Measurements from ENCODE around the gene EHBP1L1. TPM values are rescaled to one million over a fixed set of nuclear protein-coding genes. Genes with fewer than 3 reads are reported as not detected.

EHBP1L1 gene
- total RNA-seq, 4 donors from 2014 or later: 87.3 to 186 (median 110) TPM

GRCh38 chr11:65574811-65575567 is 864 bp upstream of the EHBP1L1 start:
- Histone ChIP-seq H3K9me3 (no peaks in the 10 kb centered on the region), H3K27ac (peak overlapping the region; percentile 75 to 95 (median 94)), H3K27me3 (no peaks in the 10 kb centered on the region), H3K4me1 (peaks cover 0 to 77% (median 65%) of the 10 kb centered on the region in 4 donors), H3K36me3 (peaks cover 0 to 12% (median 3%) of the 10 kb centered on the region in 3 donors), H3K4me3 (peak overlapping the region; percentile 53 to 81 (median 60))
- DNase-seq (ENCODE audit: low spot score in 2 of 2): no peak
- TF ChIP-seq EP300 (IDR thresholded peaks at IDR 0.05): peak in 1 of 2 donors; percentile 27
- TF ChIP-seq CTCF (IDR thresholded peaks at IDR 0.05): no peak
- TF ChIP-seq POLR2A (IDR thresholded peaks at IDR 0.05): no peak
- WGBS, 2 donors: 24 to 25% methylated on average over 25 to 26 of the region's 28 CpGs

DNA sequence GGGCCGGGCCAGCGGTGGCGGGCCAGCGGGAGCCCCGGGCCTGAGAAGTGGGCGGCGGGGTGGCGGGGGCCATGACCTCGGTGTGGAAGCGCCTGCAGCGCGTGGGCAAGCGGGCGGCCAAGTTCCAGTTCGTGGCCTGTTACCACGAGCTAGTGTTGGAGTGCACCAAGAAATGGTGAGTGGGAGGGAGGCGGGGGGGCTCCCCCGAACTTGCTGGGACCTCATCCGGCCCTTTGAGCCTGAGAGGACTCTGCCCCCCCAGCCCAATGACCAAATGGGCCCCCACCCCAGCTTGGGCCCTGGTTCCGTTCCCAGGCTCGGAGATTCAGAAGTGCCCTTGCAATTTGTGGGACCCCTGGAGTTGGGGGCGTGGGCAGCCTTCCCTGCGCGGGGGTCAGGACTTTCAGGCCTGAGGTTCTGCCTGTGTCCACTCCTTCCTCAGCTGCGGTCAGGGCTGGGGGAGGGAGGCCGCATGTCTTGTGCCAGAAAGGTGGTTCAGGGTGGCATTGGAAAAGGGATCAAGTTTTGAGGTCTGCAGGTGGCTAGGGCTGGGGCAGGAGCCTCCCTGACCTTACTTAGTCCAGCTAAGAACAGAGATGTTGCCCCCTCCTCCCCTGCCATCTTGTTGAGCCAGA is 496 bp downstream of the EHBP1L1 start:
- Histone ChIP-seq H3K9me3 (no peaks in the 10 kb centered on the region), H3K27ac (peak overlapping the region; percentile 75 to 95 (median 94)), H3K27me3 (no peaks in the 10 kb centered on the region), H3K4me1 (peaks cover 0 to 68% (median 57%) of the 10 kb centered on the region in 4 donors), H3K36me3 (peaks cover 2 to 26% (median 15%) of the 10 kb centered on the region in 3 donors), H3K4me3 (peak overlapping the region; percentile 53 to 81 (median 59))
- DNase-seq (ENCODE audit: low spot score in 2 of 2): no peak
- TF ChIP-seq EP300 (IDR thresholded peaks at IDR 0.05) (no peak), CTCF (IDR thresholded peaks at IDR 0.05) (no peak), POLR2A (IDR thresholded peaks at IDR 0.05) (no peak)
- 0 to 5% methylated on average over 13 to 17 of the region's 26 CpGs for WGBS, 2 donors

DNA sequence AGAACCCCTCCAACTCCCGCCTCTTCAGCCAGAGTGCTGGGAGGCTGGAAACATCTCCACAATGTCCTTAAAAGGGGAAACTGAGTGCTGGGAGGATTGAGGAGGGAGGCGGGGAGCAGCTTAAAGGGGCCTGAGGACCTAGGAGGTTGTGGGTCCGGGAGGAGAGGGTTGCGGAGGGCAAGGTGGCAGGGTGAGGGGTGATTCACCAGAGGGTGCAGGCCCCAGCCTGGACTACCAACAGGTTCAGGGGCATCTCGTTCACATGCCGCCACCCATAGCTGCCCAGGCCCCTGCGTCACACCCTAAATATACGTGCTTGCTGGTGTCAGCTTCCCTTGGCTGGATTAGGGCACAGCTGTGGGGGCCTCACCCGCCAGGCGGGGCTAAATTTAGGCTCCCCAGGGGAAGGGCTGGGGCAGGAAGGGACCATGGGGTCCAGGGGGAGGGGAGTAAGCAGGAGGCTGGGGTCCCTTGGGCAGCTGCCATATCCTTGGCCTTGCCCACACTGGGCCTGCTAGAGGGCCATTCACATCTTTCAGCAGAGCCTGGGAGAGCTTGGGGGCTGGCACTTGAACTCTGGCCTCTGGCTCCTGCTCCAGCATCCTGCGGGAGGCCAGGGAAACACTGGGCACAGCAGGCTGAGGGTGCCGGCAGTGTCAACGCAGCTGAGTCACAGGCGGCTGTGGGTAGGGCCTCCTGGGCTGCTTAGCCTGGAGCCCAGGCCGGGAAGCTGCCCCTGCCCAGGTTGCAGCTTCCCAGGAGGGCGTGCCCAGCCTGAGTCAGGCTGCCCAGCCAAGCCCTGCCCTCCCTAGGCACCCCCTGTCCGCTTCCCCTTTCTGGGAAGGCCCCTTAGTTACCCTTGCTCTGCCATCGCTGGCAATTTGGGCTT is 1.3 kb downstream of the EHBP1L1 start:
- no peaks in the 10 kb centered on the region for H3K27me3 ChIP-seq
- 20 to 30% methylated on average over 7 to 11 of the region's 18 CpGs for WGBS, 2 donors
- peak in 1 of 5 experiments; percentile 6 for TF ChIP-seq CTCF (IDR thresholded peaks at IDR 0.05)
- peak in 1 of 2 donors; percentile 15 for TF ChIP-seq POLR2A (IDR thresholded peaks at IDR 0.05)
- peak in 1 of 2 donors; percentile 63 for TF ChIP-seq EP300 (IDR thresholded peaks at IDR 0.05)
- peaks cover 2 to 33% (median 15%) of the 10 kb centered on the region in 3 donors for H3K36me3 ChIP-seq
- H3K9me3 ChIP-seq: no peaks in the 10 kb centered on the region
- peak overlapping the region; percentile 53 to 81 (median 59) for H3K4me3 ChIP-seq
- peak overlapping the region; percentile 75 to 95 (median 94) for H3K27ac ChIP-seq
- DNase-seq (ENCODE audit: low spot score in 2 of 2): no peak
- peaks cover 0 to 60% (median 49%) of the 10 kb centered on the region in 4 donors for H3K4me1 ChIP-seq

GRCh38 chr11:65577756-65578109 is 1.9 kb downstream of the EHBP1L1 start:
- 19 to 21% methylated on average over 5 of the region's 8 CpGs for WGBS, 2 donors
- peak overlapping the region in 3 of 4 donors; percentile 58 to 81 (median 60) for H3K4me3 ChIP-seq
- no peaks in the 10 kb centered on the region for H3K27me3 ChIP-seq
- H3K36me3 ChIP-seq: peaks cover 2 to 37% (median 15%) of the 10 kb centered on the region in 3 donors
- no peak for DNase-seq (ENCODE audit: low spot score in 2 of 2)
- H3K27ac ChIP-seq: peak overlapping the region; percentile 75 to 95 (median 94)
- H3K4me1 ChIP-seq: peaks cover 0 to 58% (median 48%) of the 10 kb centered on the region in 4 donors
- no peak for TF ChIP-seq CTCF (IDR thresholded peaks at IDR 0.05)
- TF ChIP-seq EP300 (IDR thresholded peaks at IDR 0.05): no peak
- no peak for TF ChIP-seq POLR2A (IDR thresholded peaks at IDR 0.05)
- H3K9me3 ChIP-seq: no peaks in the 10 kb centered on the region

Measured in tibial nerve (tissue), 4 donors.